Kidney capillary endothelial cell (primary cell): ENCODE data around the gene HDAC6.
"Not testable (repeated sequence)": the region's sequence is repeated elsewhere in the genome, so short reads cannot be mapped to it uniquely, and the experiment has no call there.

Source experiments
- DNase-seq: peaks from one replicate; pipeline ENCODE4 v3.0.0-alpha.2; 2018; ENCODE audit warnings: low spot score

HDAC6 gene

GRCh38 chrX:48826135-48826875 is 24.4 kb downstream of the HDAC6 start, which contains the start of gene ERAS:
Gene ERAS, plus strand, starts transcription at chrX:48826513. Its CDS starts 2,611 bp downstream, at chrX:48829124.
- DNase-seq = no peak

- DNase-seq = no peak
These were observed 25.2 kb downstream of the HDAC6 start for GRCh38 chrX:48826876-48827653.

GRCh38 chrX:48827654-48827968 is 25.7 kb downstream of the HDAC6 start:
- no peak for DNase-seq

- no peak for DNase-seq
These were observed 27.3 kb downstream of the HDAC6 start for GRCh38 chrX:48829016-48829735.

GRCh38 chrX:48831136-48831908 is 29.5 kb downstream of the HDAC6 start:
- DNase-seq = no peak

GRCh38 chrX:48831909-48832291 is 30.0 kb downstream of the HDAC6 start:
- DNase-seq = no peak

GRCh38 chrX:48833542-48834138 is 31.8 kb downstream of the HDAC6 start:
- DNase-seq = no peak

GRCh38 chrX:48834383-48834709 is 32.5 kb downstream of the HDAC6 start:
- DNase-seq = no peak

GRCh38 chrX:48835524-48836329 is 33.9 kb downstream of the HDAC6 start, which contains the start of gene PCSK1N:
Gene PCSK1N, minus strand, starts transcription at chrX:48835610. Its CDS starts 78 bp downstream, at chrX:48835532.
- DNase-seq = no peak

- no peak for DNase-seq
These were observed 37.8 kb downstream of the HDAC6 start for GRCh38 chrX:48839686-48840085.

GRCh38 chrX:48848847-48849246 is 47.0 kb downstream of the HDAC6 start:
- DNase-seq = no peak

GRCh38 chrX:48852857-48853256 is 51.0 kb downstream of the HDAC6 start:
- no peak for DNase-seq

GRCh38 chrX:48853494-48853893 is 51.6 kb downstream of the HDAC6 start:
- not testable (repeated sequence) for DNase-seq

- DNase-seq = not testable (repeated sequence)
These were observed 52.4 kb downstream of the HDAC6 start for GRCh38 chrX:48854121-48854804.

- DNase-seq = no peak
These were observed 53.0 kb downstream of the HDAC6 start for GRCh38 chrX:48854898-48855297.

GRCh38 chrX:48864210-48864609 is 62.3 kb downstream of the HDAC6 start:
- no peak for DNase-seq

GRCh38 chrX:48872017-48872416 is 70.2 kb downstream of the HDAC6 start:
- not testable (repeated sequence) for DNase-seq
